ENCODE measurements around the gene TAAR2.

- no peak for TF ChIP-seq EZH2 (IDR thresholded peaks at IDR 0.05)
- TF ChIP-seq POLR2AphosphoS5 (IDR thresholded peaks at IDR 0.05; ENCODE audit: borderline replicate concordance, low read depth, low read length) = no peak
- no peak for TF ChIP-seq FOXP2 (optimal IDR thresholded peaks at IDR 0.05; ENCODE audit: control extremely low read depth, extremely low read length, insufficient read depth)
Observed at GRCh38 chr6:132592855-132593254, 31.2 kb downstream of the TAAR2 start.

Measured in SK-N-MC (cell line).